Measurements from ENCODE around the gene SLC41A1. TPM values are rescaled to one million over a fixed set of nuclear protein-coding genes. Genes with fewer than 3 reads are reported as not detected.
A peak's percentile ranks its signal among the peaks of the same experiment; 100 is the strongest.

SLC41A1 gene
- total RNA-seq, 1 donor from 2014 or later: 22.4 TPM

GRCh38 chr1:205766570-205766969 lies 46.4 kb downstream of the SLC41A1 start:
- Histone ChIP-seq H3K4me2 (ENCODE audit: low read length) (no peak overlapping the region), H4K20me1 (ENCODE audit: insufficient read depth, low read length) (no peaks in the 10 kb centered on the region), H3K4me1 (ENCODE audit: insufficient read depth, low read length) (no peaks in the 10 kb centered on the region), H3K79me2 (ENCODE audit: insufficient read depth, low read length) (no peaks in the 10 kb centered on the region), H3K27ac (ENCODE audit: low read depth, low read length) (no peak overlapping the region), H3K4me3 (ENCODE audit: insufficient read depth, low read depth, low read length) (no peak overlapping the region), H3K36me3 (ENCODE audit: insufficient read depth, low read length) (no peaks in the 10 kb centered on the region), H3K9me3 (ENCODE audit: insufficient read depth, low read depth, low read length) (no peaks in the 10 kb centered on the region), H2AFZ (ENCODE audit: low read depth, low read length) (no peak overlapping the region), H3K9ac (ENCODE audit: low read length) (no peak overlapping the region), H3K27me3 (ENCODE audit: insufficient read depth, low read length) (no peaks in the 10 kb centered on the region)
- no peak overlapping the region for H3K4me3 Mint-ChIP-seq (ENCODE audit: unreplicated experiment)
- H3K27ac Mint-ChIP-seq (ENCODE audit: unreplicated experiment): no peak overlapping the region
- DNase-seq (ENCODE audit: low read depth) (no peak), FAIRE-seq (no peak)
- no peaks in the 10 kb centered on the region for H3K9me3 Mint-ChIP-seq (ENCODE audit: unreplicated experiment)
- H3K4me1 Mint-ChIP-seq (ENCODE audit: low read depth, unreplicated experiment): peaks cover 14% of the 10 kb centered on the region
- H3K36me3 Mint-ChIP-seq (ENCODE audit: low read depth, unreplicated experiment): peaks cover 2% of the 10 kb centered on the region
- H3K27me3 Mint-ChIP-seq (ENCODE audit: low read depth, unreplicated experiment): no peaks in the 10 kb centered on the region
- TF ChIP-seq, protein P1, sequence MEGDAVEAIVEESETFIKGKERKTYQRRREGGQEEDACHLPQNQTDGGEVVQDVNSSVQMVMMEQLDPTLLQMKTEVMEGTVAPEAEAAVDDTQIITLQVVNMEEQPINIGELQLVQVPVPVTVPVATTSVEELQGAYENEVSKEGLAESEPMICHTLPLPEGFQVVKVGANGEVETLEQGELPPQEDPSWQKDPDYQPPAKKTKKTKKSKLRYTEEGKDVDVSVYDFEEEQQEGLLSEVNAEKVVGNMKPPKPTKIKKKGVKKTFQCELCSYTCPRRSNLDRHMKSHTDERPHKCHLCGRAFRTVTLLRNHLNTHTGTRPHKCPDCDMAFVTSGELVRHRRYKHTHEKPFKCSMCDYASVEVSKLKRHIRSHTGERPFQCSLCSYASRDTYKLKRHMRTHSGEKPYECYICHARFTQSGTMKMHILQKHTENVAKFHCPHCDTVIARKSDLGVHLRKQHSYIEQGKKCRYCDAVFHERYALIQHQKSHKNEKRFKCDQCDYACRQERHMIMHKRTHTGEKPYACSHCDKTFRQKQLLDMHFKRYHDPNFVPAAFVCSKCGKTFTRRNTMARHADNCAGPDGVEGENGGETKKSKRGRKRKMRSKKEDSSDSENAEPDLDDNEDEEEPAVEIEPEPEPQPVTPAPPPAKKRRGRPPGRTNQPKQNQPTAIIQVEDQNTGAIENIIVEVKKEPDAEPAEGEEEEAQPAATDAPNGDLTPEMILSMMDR (IDR thresholded peaks at IDR 0.05; ENCODE audit: insufficient read depth, low read depth, low read length): no peak
- TF ChIP-seq EZH2 (IDR thresholded peaks at IDR 0.05; ENCODE audit: insufficient read depth, low read length): no peak

- H3K27me3 ChIP-seq (ENCODE audit: insufficient read depth, low read length): no peaks in the 10 kb centered on the region
- Mint-ChIP-seq H3K4me1 (ENCODE audit: low read depth, unreplicated experiment) (peaks cover 14% of the 10 kb centered on the region), H3K9me3 (ENCODE audit: unreplicated experiment) (no peaks in the 10 kb centered on the region), H3K27ac (ENCODE audit: unreplicated experiment) (no peak overlapping the region), H3K27me3 (ENCODE audit: low read depth, unreplicated experiment) (no peaks in the 10 kb centered on the region), H3K36me3 (ENCODE audit: low read depth, unreplicated experiment) (peaks cover 2% of the 10 kb centered on the region), H3K4me3 (ENCODE audit: unreplicated experiment) (no peak overlapping the region)
- no peaks in the 10 kb centered on the region for H3K79me2 ChIP-seq (ENCODE audit: insufficient read depth, low read length)
- no peak overlapping the region for H3K4me2 ChIP-seq (ENCODE audit: low read length)
- H2AFZ ChIP-seq (ENCODE audit: low read depth, low read length): no peak overlapping the region
- TF ChIP-seq, protein P1 (IDR thresholded peaks at IDR 0.05; ENCODE audit: insufficient read depth, low read depth, low read length): no peak
- no peak for TF ChIP-seq EZH2 (IDR thresholded peaks at IDR 0.05; ENCODE audit: insufficient read depth, low read length)
- no peaks in the 10 kb centered on the region for H3K9me3 ChIP-seq (ENCODE audit: insufficient read depth, low read depth, low read length)
- no peaks in the 10 kb centered on the region for H3K4me1 ChIP-seq (ENCODE audit: insufficient read depth, low read length)
- H4K20me1 ChIP-seq (ENCODE audit: insufficient read depth, low read length): no peaks in the 10 kb centered on the region
- no peak for FAIRE-seq
- H3K36me3 ChIP-seq (ENCODE audit: insufficient read depth, low read length): no peaks in the 10 kb centered on the region
- H3K27ac ChIP-seq (ENCODE audit: low read depth, low read length): no peak overlapping the region
- H3K9ac ChIP-seq (ENCODE audit: low read length): no peak overlapping the region
- H3K4me3 ChIP-seq (ENCODE audit: insufficient read depth, low read depth, low read length): no peak overlapping the region
- peak; percentile 26 for DNase-seq (ENCODE audit: low read depth)
Measured at GRCh38 chr1:205766038-205766437, 47.0 kb downstream of the SLC41A1 start.

DNA sequence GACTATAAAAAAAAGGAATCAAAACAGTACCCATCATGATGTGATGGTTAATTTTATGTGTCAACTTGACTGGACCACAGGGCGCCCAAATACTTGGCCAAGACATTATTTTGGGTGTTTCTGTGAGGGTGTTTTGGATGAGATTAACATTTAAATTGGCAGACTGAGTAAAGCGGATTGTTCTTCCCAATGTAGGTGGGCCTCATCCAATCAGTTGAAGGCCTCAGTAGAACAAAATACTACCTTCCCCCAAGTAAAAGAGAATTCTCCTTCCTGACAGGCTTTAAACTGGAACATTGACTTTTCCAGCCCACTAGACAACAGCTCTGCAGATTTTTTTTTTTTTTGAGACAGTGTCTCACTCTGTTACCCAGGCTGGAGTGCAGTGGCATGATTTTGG lies 48.4 kb downstream of the SLC41A1 start:
- Histone ChIP-seq H3K4me1 (ENCODE audit: insufficient read depth, low read length) (no peaks in the 10 kb centered on the region), H3K27ac (ENCODE audit: low read depth, low read length) (no peak overlapping the region), H3K4me3 (ENCODE audit: insufficient read depth, low read depth, low read length) (no peak overlapping the region), H4K20me1 (ENCODE audit: insufficient read depth, low read length) (no peaks in the 10 kb centered on the region), H2AFZ (ENCODE audit: low read depth, low read length) (no peak overlapping the region), H3K27me3 (ENCODE audit: insufficient read depth, low read length) (no peaks in the 10 kb centered on the region), H3K4me2 (ENCODE audit: low read length) (no peak overlapping the region), H3K36me3 (ENCODE audit: insufficient read depth, low read length) (no peaks in the 10 kb centered on the region), H3K79me2 (ENCODE audit: insufficient read depth, low read length) (no peaks in the 10 kb centered on the region), H3K9ac (ENCODE audit: low read length) (no peak overlapping the region), H3K9me3 (ENCODE audit: insufficient read depth, low read depth, low read length) (no peaks in the 10 kb centered on the region)
- TF ChIP-seq, protein P1 (IDR thresholded peaks at IDR 0.05; ENCODE audit: insufficient read depth, low read depth, low read length): no peak
- no peaks in the 10 kb centered on the region for H3K27me3 Mint-ChIP-seq (ENCODE audit: low read depth, unreplicated experiment)
- peaks cover 9% of the 10 kb centered on the region for H3K4me1 Mint-ChIP-seq (ENCODE audit: low read depth, unreplicated experiment)
- no peak overlapping the region for H3K27ac Mint-ChIP-seq (ENCODE audit: unreplicated experiment)
- no peak for FAIRE-seq
- H3K36me3 Mint-ChIP-seq (ENCODE audit: low read depth, unreplicated experiment): peaks cover 2% of the 10 kb centered on the region
- DNase-seq (ENCODE audit: low read depth): no peak
- H3K9me3 Mint-ChIP-seq (ENCODE audit: unreplicated experiment): no peaks in the 10 kb centered on the region
- H3K4me3 Mint-ChIP-seq (ENCODE audit: unreplicated experiment): no peak overlapping the region
